ENCODE data around the gene LMO4.
A peak's percentile ranks its signal among the peaks of the same experiment; 100 is the strongest.

GRCh38 chr1:87292684-87293493, 35.8 kb upstream of the LMO4 start:
- TF ChIP-seq, protein P1, sequence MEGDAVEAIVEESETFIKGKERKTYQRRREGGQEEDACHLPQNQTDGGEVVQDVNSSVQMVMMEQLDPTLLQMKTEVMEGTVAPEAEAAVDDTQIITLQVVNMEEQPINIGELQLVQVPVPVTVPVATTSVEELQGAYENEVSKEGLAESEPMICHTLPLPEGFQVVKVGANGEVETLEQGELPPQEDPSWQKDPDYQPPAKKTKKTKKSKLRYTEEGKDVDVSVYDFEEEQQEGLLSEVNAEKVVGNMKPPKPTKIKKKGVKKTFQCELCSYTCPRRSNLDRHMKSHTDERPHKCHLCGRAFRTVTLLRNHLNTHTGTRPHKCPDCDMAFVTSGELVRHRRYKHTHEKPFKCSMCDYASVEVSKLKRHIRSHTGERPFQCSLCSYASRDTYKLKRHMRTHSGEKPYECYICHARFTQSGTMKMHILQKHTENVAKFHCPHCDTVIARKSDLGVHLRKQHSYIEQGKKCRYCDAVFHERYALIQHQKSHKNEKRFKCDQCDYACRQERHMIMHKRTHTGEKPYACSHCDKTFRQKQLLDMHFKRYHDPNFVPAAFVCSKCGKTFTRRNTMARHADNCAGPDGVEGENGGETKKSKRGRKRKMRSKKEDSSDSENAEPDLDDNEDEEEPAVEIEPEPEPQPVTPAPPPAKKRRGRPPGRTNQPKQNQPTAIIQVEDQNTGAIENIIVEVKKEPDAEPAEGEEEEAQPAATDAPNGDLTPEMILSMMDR (IDR thresholded peaks at IDR 0.05): peak; percentile 46 to 71 (median 62)
- TF ChIP-seq POLR2A (IDR thresholded peaks at IDR 0.05) (no peak), POLR2AphosphoS5 (IDR thresholded peaks at IDR 0.05) (no peak)
